GM13976 (cell line): ENCODE data around the gene ADCY6.

Experiments used
- DNase-seq: peaks from one replicate; pipeline ENCODE4 v3.0.0; 2012; ENCODE audit warnings: low spot score
- in situ Hi-C: fragments of 300-500 bp; cut with MboI; formaldehyde crosslinking; loops from one replicate; pipeline ENCODE4 v1.12.0; 2022; ENCODE audit warnings: low sequenced_read_pairs, mixed read lengths, inconsistent platforms; ENCODE audit not compliant: unreplicated experiment
- TF ChIP-seq, protein P1 (sequence below): IDR thresholded peaks from 2 replicates; pipeline ENCODE4 v1.5.1; 2012; ENCODE audit warnings: borderline replicate concordance, mild to moderate bottlenecking; ENCODE audit not compliant: insufficient read depth; ENCODE audit errors: extremely low read depth, missing control alignments, control extremely low read depth

The ADCY6 gene

DNA sequence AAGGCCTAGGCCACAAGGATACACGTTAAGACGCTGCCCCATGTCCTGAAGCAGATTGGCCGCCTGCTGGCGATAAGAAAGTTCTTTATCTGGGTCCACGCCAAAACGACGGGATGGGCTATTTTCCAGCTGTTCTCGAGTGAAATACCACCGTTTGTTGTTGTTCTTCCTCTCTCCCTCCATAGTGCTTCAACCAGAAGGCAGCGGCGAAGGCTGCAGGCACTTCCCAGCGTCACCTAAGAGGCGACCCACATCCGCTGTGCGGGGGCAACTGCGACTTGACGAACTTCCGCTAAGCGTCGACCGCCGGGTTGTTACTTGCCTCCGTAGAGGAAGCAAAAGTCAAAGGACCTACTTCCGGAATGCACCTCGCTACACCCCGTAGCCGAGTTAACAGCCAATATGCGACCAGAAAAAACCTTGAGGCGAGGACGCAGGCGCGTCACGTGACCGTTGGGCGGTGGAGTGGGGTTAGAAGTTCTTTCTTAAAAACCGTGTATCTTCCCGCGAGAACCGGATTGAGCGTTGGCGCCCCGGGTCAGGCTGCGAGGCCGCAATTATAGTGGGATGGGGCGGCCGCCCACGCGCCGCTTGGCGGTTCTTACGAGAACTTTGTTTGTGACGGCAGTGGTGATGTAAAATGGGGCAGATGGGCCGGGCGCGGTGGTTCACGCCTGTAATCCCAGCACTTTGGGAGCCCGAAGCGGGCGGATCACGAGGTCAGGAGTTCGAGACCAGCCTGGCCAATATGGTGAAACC, 72.2 kb downstream of the ADCY6 start, which contains the start of gene CCNT1:
CCNT1 (minus strand) TSS at position 215 of the 759 bp plus-strand sequence; CDS start at position 183, 32 bp downstream.
- peak; percentile 99 for DNase-seq
- in situ Hi-C loops: no loop called here
- TF ChIP-seq, protein P1, sequence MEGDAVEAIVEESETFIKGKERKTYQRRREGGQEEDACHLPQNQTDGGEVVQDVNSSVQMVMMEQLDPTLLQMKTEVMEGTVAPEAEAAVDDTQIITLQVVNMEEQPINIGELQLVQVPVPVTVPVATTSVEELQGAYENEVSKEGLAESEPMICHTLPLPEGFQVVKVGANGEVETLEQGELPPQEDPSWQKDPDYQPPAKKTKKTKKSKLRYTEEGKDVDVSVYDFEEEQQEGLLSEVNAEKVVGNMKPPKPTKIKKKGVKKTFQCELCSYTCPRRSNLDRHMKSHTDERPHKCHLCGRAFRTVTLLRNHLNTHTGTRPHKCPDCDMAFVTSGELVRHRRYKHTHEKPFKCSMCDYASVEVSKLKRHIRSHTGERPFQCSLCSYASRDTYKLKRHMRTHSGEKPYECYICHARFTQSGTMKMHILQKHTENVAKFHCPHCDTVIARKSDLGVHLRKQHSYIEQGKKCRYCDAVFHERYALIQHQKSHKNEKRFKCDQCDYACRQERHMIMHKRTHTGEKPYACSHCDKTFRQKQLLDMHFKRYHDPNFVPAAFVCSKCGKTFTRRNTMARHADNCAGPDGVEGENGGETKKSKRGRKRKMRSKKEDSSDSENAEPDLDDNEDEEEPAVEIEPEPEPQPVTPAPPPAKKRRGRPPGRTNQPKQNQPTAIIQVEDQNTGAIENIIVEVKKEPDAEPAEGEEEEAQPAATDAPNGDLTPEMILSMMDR: no peak
